OCI-LY7 (cell line): Measurements from ENCODE around the gene PPP4R4.

Experiments
- CTCF ChIP-seq: fragments of 200-600 bp; sonication (generic); conservative IDR thresholded peaks from 2 replicates; pipeline ENCODE4 v1.5.1; 2014; ENCODE audit warnings: mild to moderate bottlenecking, antibody characterized with exemption, low read length, moderate library complexity, mixed read lengths
- EZH2phosphoT487 ChIP-seq: fragments of 200-600 bp; sonication (generic); IDR thresholded peaks from 2 replicates; pipeline ENCODE4 v1.6.1; 2018; ENCODE audit warnings: low read depth, borderline replicate concordance, mild to moderate bottlenecking, mixed run types, antibody characterized with exemption, low read length, moderate library complexity, mixed read lengths

GRCh38 chr14:94173471-94173884 is 644 bp upstream of the PPP4R4 start:
- TF ChIP-seq CTCF (no peak), EZH2phosphoT487 (no peak)
